Upper lobe of left lung (tissue), 4 donors: ENCODE data around the gene VAV3.

ENCODE experiments used
- CTCF ChIP-seq, 6 experiments: fragments of 450-650 bp in 4 of 6; fragments of 200-600 bp in 2 of 6; sonication (generic) in 2 of 6; IDR thresholded peaks; one replicate each; pipeline ENCODE4 v1.5.1; 2016 to 2019; ENCODE audit warnings: antibody characterized with exemption in 6 of 6
- EP300 ChIP-seq, 4 donors: sonication (generic); formaldehyde crosslinking; IDR thresholded peaks; one replicate each; pipeline ENCODE4 v1.5.1; 2017; ENCODE audit warnings: antibody characterized with exemption in 4 of 4, control low read depth in 2 of 4
- POLR2A ChIP-seq, 4 donors: fragments of 450-650 bp; IDR thresholded peaks; one replicate each; pipeline ENCODE4 v1.5.1; 2016 to 2017; ENCODE audit warnings: antibody characterized with exemption in 4 of 4, mild to moderate bottlenecking in 2 of 4
- POLR2AphosphoS5 ChIP-seq, 2 donors: sonication (generic); formaldehyde crosslinking; IDR thresholded peaks; one replicate each; pipeline ENCODE4 v1.5.1; 2017; ENCODE audit warnings: antibody characterized with exemption in 2 of 2

- TF ChIP-seq POLR2A (IDR thresholded peaks at IDR 0.05) (no peak), CTCF (IDR thresholded peaks at IDR 0.05) (no peak), POLR2AphosphoS5 (IDR thresholded peaks at IDR 0.05) (no peak), EP300 (IDR thresholded peaks at IDR 0.05) (no peak)
Observed at GRCh38 chr1:107950464-107950863, 14.5 kb downstream of the VAV3 start.
